Coronary artery (tissue), 2 donors: ENCODE measurements around the gene IRF6.

Source experiments
- DNase-seq: peaks from one replicate; pipeline ENCODE4 v3.0.0-alpha.2; 2017; ENCODE audit warnings: low spot score
- H3K27ac ChIP-seq, 2 donors: fragments of 200-600 bp; sonication (generic); one replicate each; pipeline ENCODE4 v1.5.1; 2016 to 2019
- H3K4me3 ChIP-seq: fragments of 200-600 bp; sonication (generic); 2 replicates; pipeline ENCODE4 v1.5.1; 2016; ENCODE audit warnings: mild to moderate bottlenecking, moderate library complexity
- TF ChIP-seq, protein P1 (sequence below): fragments of 200-600 bp; sonication (generic); IDR thresholded peaks from one replicate; pipeline ENCODE4 v1.5.1; 2019; ENCODE audit warnings: antibody characterized with exemption

Gene IRF6

GRCh38 chr1:209759829-209760359, 46.0 kb downstream of the IRF6 start:
- no peak for DNase-seq
- TF ChIP-seq, protein P1, sequence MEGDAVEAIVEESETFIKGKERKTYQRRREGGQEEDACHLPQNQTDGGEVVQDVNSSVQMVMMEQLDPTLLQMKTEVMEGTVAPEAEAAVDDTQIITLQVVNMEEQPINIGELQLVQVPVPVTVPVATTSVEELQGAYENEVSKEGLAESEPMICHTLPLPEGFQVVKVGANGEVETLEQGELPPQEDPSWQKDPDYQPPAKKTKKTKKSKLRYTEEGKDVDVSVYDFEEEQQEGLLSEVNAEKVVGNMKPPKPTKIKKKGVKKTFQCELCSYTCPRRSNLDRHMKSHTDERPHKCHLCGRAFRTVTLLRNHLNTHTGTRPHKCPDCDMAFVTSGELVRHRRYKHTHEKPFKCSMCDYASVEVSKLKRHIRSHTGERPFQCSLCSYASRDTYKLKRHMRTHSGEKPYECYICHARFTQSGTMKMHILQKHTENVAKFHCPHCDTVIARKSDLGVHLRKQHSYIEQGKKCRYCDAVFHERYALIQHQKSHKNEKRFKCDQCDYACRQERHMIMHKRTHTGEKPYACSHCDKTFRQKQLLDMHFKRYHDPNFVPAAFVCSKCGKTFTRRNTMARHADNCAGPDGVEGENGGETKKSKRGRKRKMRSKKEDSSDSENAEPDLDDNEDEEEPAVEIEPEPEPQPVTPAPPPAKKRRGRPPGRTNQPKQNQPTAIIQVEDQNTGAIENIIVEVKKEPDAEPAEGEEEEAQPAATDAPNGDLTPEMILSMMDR, result no peak
- Histone ChIP-seq H3K27ac (no peak overlapping the region), H3K4me3 (no peak overlapping the region)

DNA sequence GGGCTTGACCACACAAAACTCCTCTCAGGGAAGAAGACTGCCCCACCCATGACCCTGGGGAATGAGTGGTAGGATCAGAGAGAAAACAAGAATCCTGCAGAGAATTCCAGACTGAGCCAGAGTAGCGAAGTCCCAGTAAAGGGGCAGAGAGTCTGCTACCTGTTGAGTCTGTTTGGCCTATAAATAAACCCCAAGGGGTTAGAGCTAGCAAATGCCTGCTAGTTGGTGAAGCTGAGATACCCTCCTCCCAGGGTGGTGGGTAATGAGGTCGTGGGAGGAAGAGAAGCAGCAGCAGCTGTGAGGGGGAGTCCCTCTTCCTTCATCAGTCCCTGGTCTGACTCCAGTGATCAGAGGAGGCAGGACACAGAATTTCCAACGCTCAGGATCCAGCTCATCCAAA, 47.5 kb downstream of the IRF6 start:
- Histone ChIP-seq H3K4me3 (no peak overlapping the region), H3K27ac (no peak overlapping the region)
- DNase-seq, result no peak
- TF ChIP-seq, protein P1, result no peak

DNA sequence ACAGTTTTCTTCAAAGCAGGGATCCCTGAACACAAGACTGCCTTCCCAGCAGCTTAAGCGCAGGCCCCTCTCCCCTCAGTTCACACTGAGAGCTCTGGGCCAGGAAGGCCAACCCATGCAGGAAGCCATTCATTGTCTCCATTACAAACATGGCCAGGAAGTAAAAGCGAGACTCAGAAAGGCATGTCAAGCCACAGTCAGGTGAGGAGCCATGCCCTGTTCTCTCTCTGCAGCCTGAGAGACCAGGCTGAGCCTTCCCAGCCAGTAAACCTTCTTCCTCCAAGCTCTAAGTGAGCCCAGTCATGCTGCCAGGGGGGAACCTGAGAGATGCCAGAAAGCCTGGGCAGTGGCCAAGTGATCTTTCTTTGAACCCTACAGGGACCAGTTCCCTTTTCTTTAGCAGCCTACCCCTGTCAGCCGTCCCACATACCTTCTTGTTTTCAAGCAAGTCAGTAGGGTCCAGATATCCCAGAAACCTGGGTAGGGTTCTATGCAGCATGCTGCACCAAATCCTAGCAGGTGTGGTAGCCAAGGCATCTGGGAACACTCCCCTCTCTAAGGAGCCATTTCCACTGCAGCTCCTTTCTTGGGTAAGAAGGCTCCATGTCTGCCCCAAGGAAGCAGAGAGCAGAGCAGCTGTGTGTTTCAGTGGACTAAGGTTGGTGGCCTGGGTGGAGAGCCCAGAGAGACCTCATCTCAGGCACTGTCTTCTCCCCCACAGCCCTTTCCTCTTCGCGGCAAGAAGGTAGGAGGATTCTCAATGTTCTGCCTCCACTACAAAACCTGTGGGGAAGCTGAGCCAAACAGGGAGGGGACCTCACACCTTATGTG, 49.1 kb downstream of the IRF6 start:
- Histone ChIP-seq H3K27ac (no peak overlapping the region), H3K4me3 (peak overlapping the region; percentile 38)
- DNase-seq, result no peak
- TF ChIP-seq, protein P1, result no peak

DNA sequence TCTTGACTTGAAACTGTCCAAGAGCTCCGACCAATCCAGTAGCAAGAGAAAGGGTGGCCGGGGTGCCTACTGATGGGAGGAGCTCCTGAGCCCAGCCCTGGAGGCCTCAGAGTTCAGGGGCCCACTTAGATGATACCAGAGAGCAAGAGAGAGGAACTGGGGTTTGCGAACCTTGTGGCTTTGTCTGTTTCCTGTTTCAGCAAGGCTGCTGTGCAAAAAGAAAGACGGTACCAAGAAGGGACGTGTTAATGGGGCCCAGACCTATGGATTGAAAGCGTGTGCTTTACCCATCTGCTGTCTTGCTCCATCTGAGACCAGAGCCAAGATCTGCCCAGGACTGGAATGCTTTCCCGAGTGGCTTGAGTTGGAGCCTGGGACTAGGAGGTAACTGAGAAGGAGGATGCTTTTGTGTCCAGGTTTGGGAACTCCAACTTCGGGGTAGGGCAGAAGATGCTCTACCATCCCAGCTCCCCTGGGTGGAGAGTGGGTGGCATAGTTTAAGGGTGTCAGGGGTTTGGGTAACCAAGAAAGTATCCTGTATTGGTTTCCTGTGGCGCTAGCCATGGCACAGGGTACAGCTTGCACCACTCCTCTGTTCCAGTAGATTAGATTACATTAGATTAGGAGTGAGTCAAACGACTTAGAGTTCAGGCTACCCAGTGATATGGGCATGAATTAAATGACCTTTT, 49.9 kb downstream of the IRF6 start, which contains the start of gene TRAF3IP3:
TRAF3IP3 (plus strand) TSS at position 128 of the 689 bp plus-strand sequence. CDS start 3,987 bp downstream, outside the sequence.
- Histone ChIP-seq H3K27ac (no peak within 1 kb of the TSS), H3K4me3 (peak within 1 kb of the TSS; percentile 38)
- DNase-seq, result no peak

GRCh38 chr1:209755256-209755655, 50.7 kb downstream of the IRF6 start:
- no peak overlapping the region for H3K27ac ChIP-seq
- H3K4me3 ChIP-seq, result no peak overlapping the region
- DNase-seq, result no peak
- TF ChIP-seq, protein P1, result no peak

More for the DNA sequence above, 49.9 kb downstream of the IRF6 start, which contains the start of gene TRAF3IP3:
- TF ChIP-seq, protein P1, result no peak

- no peak for DNase-seq
- TF ChIP-seq, protein P1, result no peak
- Histone ChIP-seq H3K27ac (no peak overlapping the region), H3K4me3 (no peak overlapping the region)
Observed at GRCh38 chr1:209752890-209753289, 53.1 kb downstream of the IRF6 start.
